Activated CD8-positive, alpha-beta memory T cell treated with anti-CD3 and anti-CD28 coated beads, Interleukin-2, amount 50 U/mL, for 48 hours (primary cell): ENCODE results near the gene OR51B5.
"Not testable (repeated sequence)": the region's sequence is repeated elsewhere in the genome, so short reads cannot be mapped to it uniquely, and the experiment has no call there.

Experiments used
- DNase-seq: peaks from one replicate; pipeline ENCODE4 v3.0.0-alpha.2; 2020

Gene OR51B5, protein sequence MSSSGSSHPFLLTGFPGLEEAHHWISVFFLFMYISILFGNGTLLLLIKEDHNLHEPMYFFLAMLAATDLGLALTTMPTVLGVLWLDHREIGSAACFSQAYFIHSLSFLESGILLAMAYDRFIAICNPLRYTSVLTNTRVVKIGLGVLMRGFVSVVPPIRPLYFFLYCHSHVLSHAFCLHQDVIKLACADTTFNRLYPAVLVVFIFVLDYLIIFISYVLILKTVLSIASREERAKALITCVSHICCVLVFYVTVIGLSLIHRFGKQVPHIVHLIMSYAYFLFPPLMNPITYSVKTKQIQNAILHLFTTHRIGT

GRCh38 chr11:5343474-5344335, at the start of gene OR51B5:
TSS of gene OR51B5 (minus strand) at chr11:5343524. CDS start at chr11:5343524, 0 bp downstream.
- DNase-seq = no peak

GRCh38 chr11:5390210-5390609, 46.9 kb upstream of the OR51B5 start:
- DNase-seq = no peak

- no peak for DNase-seq
Measured at GRCh38 chr11:5384335-5384734, 41.0 kb upstream of the OR51B5 start.

- no peak for DNase-seq
Measured at GRCh38 chr11:5383576-5383975, 40.3 kb upstream of the OR51B5 start, which contains the start of gene OR51M1. TSS of gene OR51M1 (plus strand) at chr11:5383812. CDS start at chr11:5389399, 5,587 bp downstream.

- DNase-seq = peak; percentile 51
Measured at GRCh38 chr11:5380740-5381342, 37.5 kb upstream of the OR51B5 start.

DNA sequence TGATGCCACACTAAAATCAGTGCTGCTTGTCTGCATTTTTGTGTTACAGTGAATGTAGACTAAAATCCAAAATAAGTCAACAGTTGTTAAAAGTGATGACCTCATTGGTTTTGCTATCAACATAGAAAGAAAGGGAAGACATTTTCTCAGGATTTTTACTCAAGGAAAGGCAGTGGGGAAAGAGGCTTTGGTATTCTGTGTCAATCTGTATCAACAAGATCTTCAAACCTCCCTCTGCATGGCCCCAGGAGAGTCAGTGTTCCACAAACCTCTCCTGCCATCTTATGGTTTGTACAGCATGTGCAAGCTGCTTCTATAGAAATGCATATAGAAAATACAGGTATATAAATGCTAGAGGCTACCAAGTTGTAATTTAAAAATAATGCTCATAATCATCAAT, 26.5 kb upstream of the OR51B5 start:
- no peak for DNase-seq

DNA sequence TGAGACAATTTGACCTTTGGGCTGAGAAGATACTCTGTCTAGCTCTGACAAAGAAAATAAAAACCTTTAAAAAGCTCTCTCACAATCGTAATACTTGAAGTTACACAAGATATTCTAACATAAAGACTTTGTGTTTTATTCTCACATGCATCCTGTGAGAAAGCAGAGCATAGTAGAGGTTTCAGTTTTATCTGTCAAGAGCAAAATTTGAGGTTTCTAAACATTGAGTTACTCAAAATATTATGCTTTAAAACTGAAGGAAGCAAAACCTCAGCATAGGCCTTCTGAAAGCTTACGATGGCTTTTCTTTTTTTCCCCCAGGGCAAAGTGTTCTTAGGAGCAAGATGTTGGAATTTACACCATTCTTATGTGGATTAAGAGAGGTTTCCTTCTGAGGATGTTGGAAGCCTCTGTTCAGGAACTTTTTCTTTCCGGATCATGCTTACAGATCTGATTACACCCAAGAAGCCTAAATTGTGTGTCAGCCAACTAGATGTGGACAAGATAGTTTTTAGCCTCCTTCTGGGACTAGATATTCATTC, 25.2 kb upstream of the OR51B5 start:
- DNase-seq = no peak

DNA sequence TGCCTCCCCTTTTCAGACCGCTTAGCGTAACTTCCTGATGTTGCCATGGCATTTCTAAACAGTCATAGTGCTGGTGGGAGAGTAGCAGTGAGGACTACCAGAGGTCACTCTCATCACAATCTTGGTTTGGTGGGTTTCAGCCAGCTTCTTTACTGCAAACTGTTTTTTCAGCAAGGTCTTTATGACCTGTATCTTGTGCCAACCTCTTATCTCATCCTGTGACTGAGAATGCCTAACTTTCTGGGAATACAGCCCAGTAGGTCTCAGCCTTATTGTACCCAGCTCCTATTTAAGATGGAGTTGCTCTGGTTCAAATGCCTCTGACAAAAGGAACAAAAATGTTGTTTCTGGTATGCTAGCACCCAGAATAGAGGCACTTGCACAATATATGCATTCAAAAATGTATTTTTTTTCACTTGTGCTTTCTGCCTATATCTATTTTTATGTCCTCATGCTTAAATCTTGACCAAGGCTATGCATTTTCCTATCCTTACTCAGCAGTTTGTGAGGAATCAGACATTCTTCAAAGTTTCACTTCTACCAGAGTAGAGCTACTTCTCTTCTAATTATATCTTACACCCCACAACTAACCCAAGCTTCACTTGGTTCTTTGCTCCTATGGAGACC, 24.2 kb upstream of the OR51B5 start:
- no peak for DNase-seq

DNA sequence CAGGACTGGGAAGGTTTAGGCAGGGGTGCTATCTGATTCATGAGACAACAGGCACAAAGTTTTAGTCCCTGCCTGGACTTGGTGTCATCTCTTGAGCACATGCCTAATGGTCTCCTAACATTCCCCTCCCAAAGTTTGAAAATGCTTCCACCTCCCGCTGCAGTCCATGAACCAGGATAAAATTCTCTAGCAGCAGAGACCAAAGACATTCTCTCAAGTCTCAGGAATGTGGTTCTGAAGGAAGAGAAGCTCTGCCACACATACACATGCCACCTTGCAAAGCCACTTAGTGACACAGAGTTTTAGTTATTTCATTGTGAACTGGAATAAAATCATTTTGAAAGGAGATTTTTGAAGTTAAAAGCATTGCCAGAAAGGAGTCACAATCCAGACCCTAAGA, 23.5 kb upstream of the OR51B5 start:
- DNase-seq = no peak

DNA sequence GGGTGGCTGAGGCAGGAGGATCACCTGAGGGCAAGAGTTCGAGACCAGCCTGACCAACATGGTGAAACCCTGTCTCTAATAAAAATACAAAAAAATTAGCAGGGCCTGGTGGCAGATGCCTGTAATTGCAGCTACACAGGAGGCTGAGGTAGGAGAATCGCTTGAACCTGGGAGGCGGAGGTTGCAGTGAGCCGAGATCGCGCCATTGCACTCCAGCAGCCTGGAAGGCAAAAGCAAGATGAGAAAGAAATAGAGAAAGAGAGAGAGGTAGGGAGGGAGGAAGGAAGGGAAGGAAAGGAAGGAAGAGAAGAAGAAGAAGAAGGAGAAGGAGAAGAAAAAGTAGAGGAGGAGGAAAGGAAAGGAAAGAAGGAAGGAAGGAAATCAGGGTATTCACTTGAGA, 23.0 kb upstream of the OR51B5 start:
- DNase-seq = not testable (repeated sequence)

DNA sequence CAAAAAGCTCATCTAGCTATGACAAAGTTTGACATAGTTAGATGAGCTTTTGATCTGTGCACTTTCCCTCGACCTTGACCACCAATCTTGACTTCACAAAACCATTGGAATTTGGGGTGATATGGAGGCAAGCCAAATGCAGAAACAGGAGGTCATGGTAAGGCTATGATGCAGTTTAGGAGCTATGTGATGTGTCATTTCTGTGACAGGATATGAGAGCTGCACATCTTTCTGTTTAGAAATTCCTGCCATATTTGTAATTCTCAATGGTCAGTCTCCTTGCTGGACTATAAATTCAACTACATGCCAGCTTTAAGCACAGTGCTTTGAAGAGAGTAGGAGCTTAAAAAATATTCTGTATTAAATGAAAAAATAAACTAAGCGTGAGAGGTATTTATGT, 20.9 kb upstream of the OR51B5 start:
- DNase-seq = no peak

GRCh38 chr11:5363679-5364078, 20.4 kb upstream of the OR51B5 start:
- DNase-seq = no peak

GRCh38 chr11:5362017-5362625, 18.8 kb upstream of the OR51B5 start:
- no peak for DNase-seq

- DNase-seq = not testable (repeated sequence)
Measured at GRCh38 chr11:5356031-5356430, 12.7 kb upstream of the OR51B5 start.

DNA sequence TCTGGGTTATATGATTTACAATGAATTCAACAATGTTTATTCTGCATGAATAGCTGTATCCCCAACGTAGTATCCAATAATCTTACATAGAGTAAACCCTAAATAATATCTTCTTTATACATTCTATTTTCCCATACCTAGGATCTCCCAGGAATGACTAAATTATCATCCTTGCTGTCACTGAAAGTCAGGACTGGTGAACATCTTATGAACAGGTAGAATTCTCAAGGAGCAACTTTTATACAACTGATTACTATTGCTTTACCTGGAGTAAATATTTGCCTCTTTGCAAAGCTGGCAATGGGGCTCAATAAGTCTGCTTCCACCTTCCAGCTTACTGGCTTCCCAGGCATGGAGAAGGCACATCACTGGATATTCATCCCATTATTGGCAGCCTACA, 7.9 kb upstream of the OR51B5 start, which contains the start of gene OR51B6:
Gene OR51B6, plus strand, starts transcription at position 301 of the 400 bp plus-strand sequence. Its CDS starts 0 bp downstream, at position 301.
- no peak for DNase-seq

DNA sequence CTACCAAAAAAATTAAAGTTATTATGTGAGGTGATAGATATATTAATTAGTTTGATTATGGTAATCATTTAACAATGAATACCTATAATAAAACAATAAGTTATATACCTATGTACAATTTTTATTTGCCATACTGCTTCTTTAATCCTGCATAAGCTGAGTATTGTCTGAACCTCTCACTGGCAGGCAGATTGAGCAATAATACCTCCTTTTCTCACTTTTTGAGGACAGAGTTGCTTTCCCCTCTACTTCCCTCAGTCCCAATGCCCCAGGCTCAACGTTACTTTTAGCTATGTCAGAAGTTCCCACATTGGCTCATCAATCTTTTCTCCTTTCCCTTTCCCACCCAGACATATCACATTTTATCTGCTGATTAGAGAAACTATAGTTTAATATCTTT, 6.2 kb upstream of the OR51B5 start:
- DNase-seq = no peak

DNA sequence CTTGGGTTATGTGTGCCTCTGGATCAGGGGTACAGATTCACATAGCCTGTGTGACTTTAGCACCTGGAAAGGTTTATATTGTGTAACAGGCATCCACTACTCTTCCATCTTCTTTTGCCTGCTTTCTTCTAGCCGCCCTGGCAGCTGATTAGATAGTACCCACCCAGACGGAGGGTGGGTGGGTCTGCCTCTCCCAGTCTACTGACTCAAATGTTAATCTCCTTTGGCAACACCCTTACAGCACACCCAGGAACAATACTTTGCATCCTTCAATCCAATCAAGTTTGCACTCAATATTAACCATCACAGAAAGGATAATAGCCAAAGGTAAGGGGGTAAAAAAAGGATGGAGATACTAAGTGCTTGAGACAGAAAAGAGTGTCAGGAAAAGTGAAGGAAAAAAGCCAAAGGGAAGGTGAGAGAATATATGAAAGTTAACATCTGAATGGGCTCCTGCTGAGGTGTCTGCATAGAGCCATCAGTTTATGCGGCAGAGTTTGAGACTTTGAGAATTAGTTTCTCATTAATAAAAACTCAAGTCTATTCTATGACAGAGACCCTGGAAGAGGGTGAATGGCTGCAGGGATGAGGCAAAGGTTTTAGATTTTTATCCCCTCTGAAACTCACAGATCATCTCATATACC, 5.3 kb upstream of the OR51B5 start:
- no peak for DNase-seq

DNA sequence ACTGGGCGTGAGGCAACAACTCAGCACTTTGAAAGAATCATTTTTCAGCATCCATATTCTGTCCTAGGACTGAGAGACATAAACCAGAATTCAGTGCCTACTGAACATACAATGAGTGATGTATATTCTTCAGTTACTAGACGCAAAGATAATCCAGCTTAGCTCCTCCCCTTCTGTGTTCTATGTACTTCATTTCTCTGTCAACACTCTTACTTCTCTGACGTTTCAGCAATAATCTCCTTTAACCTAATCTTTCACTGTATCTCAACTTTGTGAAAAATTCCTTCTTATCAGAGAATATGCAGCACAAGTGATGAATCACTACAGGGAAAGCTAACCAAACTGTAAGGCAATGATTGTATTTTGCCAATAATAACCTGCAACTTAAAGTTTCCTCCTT, 2.5 kb upstream of the OR51B5 start:
- no peak for DNase-seq

DNA sequence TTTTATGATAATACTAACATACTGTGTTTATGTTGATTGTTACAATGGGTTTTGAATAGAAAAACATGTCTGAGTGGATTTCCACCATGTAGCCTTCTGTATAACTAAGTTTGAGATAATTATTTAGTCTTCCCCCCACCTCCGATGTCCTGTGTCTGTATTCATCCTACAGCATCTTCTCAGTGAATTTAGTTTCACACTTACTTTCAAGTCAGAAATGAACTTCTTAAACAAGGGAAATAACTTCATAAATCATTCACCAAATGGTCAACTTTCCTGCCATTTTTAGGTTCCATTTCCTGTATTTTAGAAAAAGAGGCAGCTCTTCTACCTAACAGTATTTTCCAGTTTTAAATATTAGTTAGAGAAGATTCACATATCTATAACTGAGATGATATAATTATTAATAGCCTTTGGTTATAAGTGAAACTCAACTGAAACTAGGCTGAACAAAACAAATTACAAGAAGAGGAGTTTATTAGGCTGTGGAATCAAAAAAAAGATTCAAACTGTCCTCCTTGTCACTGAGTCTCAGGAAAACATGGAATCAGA, 3.5 kb downstream of the OR51B5 start:
- no peak for DNase-seq

- not testable (repeated sequence) for DNase-seq
Measured at GRCh38 chr11:5337253-5337652, 6.1 kb downstream of the OR51B5 start.

DNA sequence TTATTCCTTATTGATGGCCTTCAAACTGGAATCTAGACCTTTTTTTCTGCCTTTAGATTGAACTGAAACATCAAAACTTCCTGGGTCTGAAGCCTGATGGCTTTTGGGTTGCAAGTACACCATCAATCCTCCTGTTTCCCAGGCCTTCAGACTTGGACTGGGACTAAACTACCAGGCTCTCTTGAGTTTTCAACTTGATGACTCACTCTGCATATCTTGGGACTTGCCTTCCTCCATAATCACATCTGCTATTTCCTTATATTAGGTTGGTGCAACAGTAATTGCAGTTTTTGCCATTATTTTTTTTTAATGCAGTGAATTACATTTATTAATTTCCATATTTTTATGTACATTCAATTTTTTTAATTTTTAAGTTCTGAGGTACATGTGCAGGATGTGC, 7.0 kb downstream of the OR51B5 start:
- no peak for DNase-seq
